BJ (cell line): ENCODE data around the gene OR4E2. TPM values are rescaled to one million over a fixed set of nuclear protein-coding genes. Genes with fewer than 3 reads are reported as not detected.

Experiments used
- CTCF ChIA-PET: fragments of 350-600 bp; formaldehyde crosslinking; extraction: SDS; loops from one replicate; lab custom pipeline; 2021; ENCODE audit warnings: antibody characterized with exemption, inconsistent platforms; lab: Yijun Ruan, JAX
- POLR2A ChIA-PET: fragments of 300-600 bp; sonication (Branson Sonifier 250); formaldehyde crosslinking; extraction: SDS; loops from one replicate; lab custom pipeline; 2021; ENCODE audit warnings: antibody characterized with exemption; lab: Charles Lee
- DNase-seq: peaks from one replicate; pipeline ENCODE4 v3.0.0-alpha.2; 2011; ENCODE audit warnings: low read depth
- H3K27me3 ChIP-seq: 2 replicates; pipeline ENCODE4 v1.6.0; 2011; ENCODE audit warnings: low read length; ENCODE audit not compliant: control insufficient read depth, insufficient read depth
- H3K36me3 ChIP-seq: 2 replicates; pipeline ENCODE4 v1.5.1; 2011; ENCODE audit warnings: low read length; ENCODE audit not compliant: control insufficient read depth, insufficient read depth
- H3K4me3 ChIP-seq: 2 replicates; pipeline ENCODE4 v1.5.1; 2011; ENCODE audit warnings: low read depth, mild to moderate bottlenecking, control low read depth, low read length
- polyA plus RNA-seq: library from polyadenylated mRNA; depleted of rRNA; stranded (reverse); fragments of >200 nt; gene quantifications from 2 replicates; pipeline ENCODE4 v1.2.3, GENCODE V29; 2011
- TF ChIP-seq, protein P1 (sequence below): IDR thresholded peaks from 2 replicates; pipeline ENCODE4 v1.5.1; 2011; ENCODE audit warnings: low read depth, mild to moderate bottlenecking, control low read depth, inconsistent platforms, low read length, moderate library complexity; ENCODE audit not compliant: insufficient read depth

The OR4E2 gene
- polyA plus RNA-seq, 1 experiment: not detected

DNA sequence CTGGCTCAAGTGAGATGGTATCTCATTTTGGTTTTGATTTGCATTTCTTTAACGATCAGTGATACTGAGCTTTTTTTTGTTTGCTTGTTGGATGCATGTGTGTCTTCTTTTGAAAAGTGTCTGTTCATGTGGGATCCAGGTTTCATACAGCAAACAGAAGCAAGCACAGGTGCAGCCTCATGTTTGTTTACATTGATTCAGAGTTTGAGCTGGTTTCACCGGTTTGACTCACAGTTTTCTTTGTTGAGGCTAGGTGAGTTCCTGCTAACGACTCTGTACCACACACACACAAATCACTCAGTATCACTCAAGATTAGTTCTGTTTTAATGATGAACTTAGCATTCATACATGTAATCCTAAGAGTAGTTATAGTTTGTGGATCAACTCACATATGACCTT lies 22.6 kb upstream of the OR4E2 start:
- no peak for DNase-seq
- ChIA-PET POLR2A (no interaction called here), CTCF (interaction anchor here (1.2 kb wide), 1 partner anchor 14 kb away, joined by 3 read pairs; no protein-coding TSS in a partner anchor)
- H3K4me3 ChIP-seq: no peak overlapping the region
- H3K27me3 ChIP-seq: no peaks in the 10 kb centered on the region
- H3K36me3 ChIP-seq: no peaks in the 10 kb centered on the region
- TF ChIP-seq, protein P1, sequence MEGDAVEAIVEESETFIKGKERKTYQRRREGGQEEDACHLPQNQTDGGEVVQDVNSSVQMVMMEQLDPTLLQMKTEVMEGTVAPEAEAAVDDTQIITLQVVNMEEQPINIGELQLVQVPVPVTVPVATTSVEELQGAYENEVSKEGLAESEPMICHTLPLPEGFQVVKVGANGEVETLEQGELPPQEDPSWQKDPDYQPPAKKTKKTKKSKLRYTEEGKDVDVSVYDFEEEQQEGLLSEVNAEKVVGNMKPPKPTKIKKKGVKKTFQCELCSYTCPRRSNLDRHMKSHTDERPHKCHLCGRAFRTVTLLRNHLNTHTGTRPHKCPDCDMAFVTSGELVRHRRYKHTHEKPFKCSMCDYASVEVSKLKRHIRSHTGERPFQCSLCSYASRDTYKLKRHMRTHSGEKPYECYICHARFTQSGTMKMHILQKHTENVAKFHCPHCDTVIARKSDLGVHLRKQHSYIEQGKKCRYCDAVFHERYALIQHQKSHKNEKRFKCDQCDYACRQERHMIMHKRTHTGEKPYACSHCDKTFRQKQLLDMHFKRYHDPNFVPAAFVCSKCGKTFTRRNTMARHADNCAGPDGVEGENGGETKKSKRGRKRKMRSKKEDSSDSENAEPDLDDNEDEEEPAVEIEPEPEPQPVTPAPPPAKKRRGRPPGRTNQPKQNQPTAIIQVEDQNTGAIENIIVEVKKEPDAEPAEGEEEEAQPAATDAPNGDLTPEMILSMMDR: no peak

DNA sequence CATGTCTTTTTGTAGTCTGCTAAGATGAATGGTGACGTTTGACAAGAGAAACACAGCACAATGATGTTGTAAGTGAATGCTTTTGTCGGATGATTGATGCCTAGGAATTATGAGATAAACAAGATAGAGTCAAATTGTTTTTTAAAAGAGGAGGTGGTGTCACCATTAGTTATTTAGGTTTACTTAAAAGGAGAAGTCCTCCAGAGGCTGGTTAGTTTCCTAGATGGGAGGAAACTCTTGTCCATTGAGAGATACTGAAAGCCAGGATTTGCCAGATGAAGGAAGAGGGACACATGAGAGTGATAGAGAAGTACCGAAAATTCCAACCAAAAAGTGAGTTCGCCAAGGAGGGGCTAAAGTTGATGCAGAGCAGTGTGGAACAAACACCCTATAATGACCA lies 18.8 kb upstream of the OR4E2 start, which contains the start of gene OR10G2:
Gene OR10G2, minus strand, starts transcription at position 101 of the 400 bp plus-strand sequence. Its CDS starts 98 bp downstream, at position 3.
- Histone ChIP-seq H3K27me3 (no peaks in the 10 kb centered on the region), H3K4me3 (no peak within 1 kb of the TSS), H3K36me3 (no peaks in the 10 kb centered on the region)
- no peak for DNase-seq
- TF ChIP-seq, protein P1: no peak
- ChIA-PET CTCF (interaction anchor here (0.5 kb wide), 1 partner anchor 8 kb away, joined by 3 read pairs; no protein-coding TSS in a partner anchor), POLR2A (no interaction called here)

DNA sequence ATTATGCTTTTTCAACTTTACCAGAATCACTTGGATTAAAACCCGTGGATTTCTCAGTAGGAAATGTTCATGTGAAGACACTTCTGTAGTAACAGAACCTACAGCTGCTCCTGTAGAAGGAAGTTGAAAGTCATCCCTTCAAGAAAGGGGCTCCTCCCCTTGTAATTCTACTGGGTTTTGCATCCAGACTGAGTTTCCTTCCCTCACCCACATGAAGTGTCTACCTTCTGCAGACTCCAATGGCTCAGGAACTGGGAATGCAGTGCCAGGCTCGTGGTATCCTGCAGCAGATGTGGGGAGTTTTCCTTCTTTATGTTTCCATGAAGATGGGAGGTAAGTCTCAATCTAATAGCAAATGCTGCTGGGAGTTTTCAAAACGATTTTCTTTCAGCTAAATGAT lies 11.0 kb upstream of the OR4E2 start:
- ChIA-PET CTCF (no interaction called here), POLR2A (no interaction called here)
- no peaks in the 10 kb centered on the region for H3K27me3 ChIP-seq
- no peaks in the 10 kb centered on the region for H3K36me3 ChIP-seq
- TF ChIP-seq, protein P1: no peak
- DNase-seq: no peak
- no peak overlapping the region for H3K4me3 ChIP-seq

DNA sequence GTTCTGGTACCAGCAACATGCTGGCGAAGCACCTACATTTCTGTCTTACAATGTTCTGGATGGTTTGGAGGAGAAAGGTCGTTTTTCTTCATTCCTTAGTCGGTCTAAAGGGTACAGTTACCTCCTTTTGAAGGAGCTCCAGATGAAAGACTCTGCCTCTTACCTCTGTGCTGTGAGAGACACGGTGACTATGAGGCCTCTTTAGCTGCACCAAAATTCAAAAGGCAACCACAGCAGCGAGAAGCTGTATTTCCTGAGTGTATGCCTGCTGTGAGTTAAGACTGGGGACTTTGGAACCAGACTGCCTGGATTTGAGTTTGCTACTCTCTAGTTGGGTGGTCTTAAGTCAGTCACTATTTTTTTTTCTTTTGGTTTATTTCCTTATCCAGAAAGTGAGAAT lies 10.2 kb upstream of the OR4E2 start:
- no peaks in the 10 kb centered on the region for H3K36me3 ChIP-seq
- no peak for DNase-seq
- ChIA-PET POLR2A (no interaction called here), CTCF (interaction anchor here (0.7 kb wide), 1 partner anchor 8 kb away, joined by 3 read pairs; the partner anchor contains the start of gene OR10G2)
- TF ChIP-seq, protein P1: no peak
- no peak overlapping the region for H3K4me3 ChIP-seq
- H3K27me3 ChIP-seq: no peaks in the 10 kb centered on the region

DNA sequence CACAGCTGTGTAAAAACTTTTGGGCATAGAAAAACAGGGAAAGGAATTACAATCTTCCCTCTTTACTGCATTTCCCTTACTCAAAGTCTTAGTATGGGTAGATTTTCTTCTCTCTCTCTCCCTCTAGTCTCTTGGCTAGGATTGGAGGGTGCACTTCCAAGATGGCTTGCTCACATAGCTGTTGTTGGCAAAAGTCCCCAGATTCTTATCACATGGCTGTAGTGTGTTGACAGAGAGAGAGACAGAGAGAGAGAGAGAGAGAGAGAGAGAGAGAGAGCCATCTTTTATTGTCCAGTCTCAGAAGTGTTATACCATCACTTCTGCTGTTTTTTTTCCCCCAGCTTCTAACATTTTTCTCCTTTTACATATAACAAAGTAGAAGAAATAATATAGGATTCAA lies 6.3 kb upstream of the OR4E2 start:
- DNase-seq: no peak
- CTCF ChIA-PET: no interaction called here
- H3K27me3 ChIP-seq: no peaks in the 10 kb centered on the region
- H3K36me3 ChIP-seq: no peaks in the 10 kb centered on the region
- TF ChIP-seq, protein P1: no peak
- POLR2A ChIA-PET: no interaction called here
- H3K4me3 ChIP-seq: no peak overlapping the region
